Measurements from ENCODE around the gene PPP6R3.
"Not testable (repeated sequence)": the region's sequence is repeated elsewhere in the genome, so short reads cannot be mapped to it uniquely, and the experiment has no call there.

Gene PPP6R3

DNA sequence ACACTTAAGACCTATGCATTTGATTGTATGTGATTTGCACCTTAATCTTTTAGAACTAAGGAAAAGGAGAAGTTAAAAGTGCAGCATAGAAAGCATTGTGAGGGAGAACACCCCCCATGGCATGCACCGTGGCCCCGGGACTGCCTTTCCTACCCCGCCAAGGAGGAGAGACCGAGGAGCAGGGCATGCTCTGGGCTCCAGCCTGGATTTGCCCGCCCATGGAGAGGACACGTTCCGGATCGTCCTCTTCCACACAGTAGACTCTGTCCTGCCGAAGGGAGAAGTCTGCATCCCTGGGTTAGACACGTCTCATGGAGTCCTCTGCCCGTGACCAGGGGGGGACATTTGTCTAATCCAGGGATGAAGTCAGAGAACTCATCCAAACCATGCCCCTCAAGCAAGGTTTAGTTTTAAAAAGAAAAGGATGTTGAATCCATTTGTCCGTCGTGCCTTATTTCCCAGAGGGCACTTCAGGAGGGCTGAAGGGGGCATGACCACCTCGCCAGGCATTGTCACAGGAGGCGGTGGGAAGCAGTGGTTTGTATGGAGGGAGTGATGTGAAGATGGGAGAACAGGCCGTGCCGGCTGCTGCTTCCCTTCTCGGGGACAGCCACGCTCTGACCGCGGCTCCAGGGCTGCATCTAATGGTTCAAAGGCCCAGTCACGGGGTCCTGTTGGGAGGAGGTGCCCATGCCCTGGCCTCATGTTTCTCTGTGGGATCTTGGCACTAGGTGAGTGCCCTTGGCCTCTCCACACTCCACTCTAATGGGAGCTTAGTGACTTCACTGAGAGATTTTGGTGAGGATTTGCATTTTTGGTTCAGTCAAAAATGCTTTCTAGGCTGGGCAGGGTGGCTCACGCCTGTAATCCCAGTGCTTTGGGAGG lies 157.6 kb downstream of the PPP6R3 start:
- DNase-seq, result no peak
- intact Hi-C loops (cut with DNase I), result no loop called here

GRCh38 chr11:68621826-68622225 lies 161.3 kb downstream of the PPP6R3 start:
- intact Hi-C loops (cut with DNase I), result no loop called here
- DNase-seq, result no peak

- intact Hi-C loops (cut with DNase I), result not testable (repeated sequence)
Observed at GRCh38 chr11:68623706-68624105, 163.2 kb downstream of the PPP6R3 start.

GRCh38 chr11:68625069-68625468 lies 164.5 kb downstream of the PPP6R3 start:
- DNase-seq; intact Hi-C loops (cut with DNase I): not testable (repeated sequence)

More at GRCh38 chr11:68623706-68624105, 163.2 kb downstream of the PPP6R3 start:
- DNase-seq, result not testable (repeated sequence)

- DNase-seq; intact Hi-C loops (cut with DNase I): not testable (repeated sequence)
Observed at GRCh38 chr11:68626236-68626635, 165.7 kb downstream of the PPP6R3 start.

DNA sequence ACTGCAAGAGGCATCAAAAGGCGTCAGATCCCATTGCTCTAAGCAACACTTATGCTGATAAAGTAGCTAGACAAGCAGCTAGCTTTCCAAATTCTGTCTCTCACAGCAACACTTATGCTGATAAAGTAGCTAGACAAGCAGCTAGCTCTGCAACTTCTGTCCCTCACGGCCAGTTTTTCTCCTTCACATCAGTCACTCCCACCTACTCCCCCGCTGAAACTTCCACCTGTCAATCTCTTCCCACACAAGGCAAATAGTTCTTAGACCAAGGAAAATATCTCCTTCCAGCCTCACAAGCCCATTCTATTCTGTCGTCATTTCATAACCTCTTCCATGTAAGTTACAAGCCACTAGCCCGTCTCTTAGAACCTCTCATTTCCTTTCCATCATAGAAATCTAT lies 168.3 kb downstream of the PPP6R3 start:
- DNase-seq, result peak in 1 of 42 donors; percentile 8
- intact Hi-C loops (cut with DNase I), result not testable (repeated sequence)

DNA sequence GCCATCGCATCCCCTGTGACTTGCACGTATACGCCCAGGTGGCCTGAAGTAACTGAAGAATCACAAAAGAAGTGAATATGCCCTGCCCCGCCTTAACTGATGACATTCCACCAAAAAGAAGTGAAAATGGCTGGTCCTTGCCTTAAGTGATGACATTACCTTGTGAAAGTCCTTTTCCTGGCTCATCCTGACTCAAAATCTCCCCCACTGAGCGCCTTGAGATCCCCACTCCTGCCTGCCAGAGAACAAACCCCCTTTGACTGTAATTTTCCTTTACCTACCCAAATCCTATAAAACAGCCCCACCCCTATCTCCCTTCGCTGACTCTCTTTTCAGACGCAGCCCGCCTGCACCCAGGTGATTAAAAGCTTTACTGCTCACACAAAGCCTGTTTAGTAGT lies 171.8 kb downstream of the PPP6R3 start:
- intact Hi-C loops (cut with DNase I); DNase-seq: not testable (repeated sequence)

DNA sequence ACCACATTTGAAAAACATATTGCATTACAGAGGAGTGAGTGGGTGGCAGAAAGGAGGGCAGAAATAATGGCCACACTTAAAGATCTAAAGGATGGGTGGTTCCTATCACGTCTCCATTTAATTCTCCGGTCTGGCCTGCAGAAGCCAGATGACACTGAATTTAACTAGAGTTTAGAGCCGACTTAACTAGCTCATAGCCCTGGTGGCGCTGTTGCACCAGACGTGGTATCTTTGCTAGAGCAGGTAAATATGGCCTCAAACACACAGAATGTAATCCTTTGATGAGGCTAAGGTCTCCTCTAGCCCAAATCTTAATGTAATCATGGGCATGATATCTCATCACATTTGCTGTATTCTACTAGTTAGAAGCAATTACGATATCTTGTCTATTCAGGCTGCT lies 172.2 kb downstream of the PPP6R3 start:
- peak in 1 of 42 donors; percentile 13 for DNase-seq
- intact Hi-C loops (cut with DNase I), result no loop called here

DNA sequence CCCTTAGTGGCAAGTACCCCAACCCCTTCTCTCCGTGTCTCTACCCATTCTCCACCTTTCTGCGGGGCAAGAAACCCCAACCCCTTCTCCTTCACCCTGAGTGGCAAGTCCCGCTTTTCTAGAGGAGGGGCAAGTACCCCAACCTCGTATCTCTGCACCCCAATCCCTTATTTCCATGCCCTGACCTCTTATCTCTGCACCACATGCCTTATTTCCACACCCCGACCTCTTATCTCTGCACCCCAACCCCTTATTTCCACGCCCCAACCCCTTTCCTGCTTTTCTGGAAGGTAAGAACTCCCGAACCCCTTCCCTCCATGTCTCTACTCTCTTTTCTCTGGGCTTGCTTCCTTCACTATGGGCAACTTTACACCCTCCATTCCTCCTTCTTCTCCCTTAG lies 174.1 kb downstream of the PPP6R3 start:
- intact Hi-C loops (cut with DNase I); DNase-seq: not testable (repeated sequence)

- intact Hi-C loops (cut with DNase I); DNase-seq: not testable (repeated sequence)
Observed at GRCh38 chr11:68635172-68635571, 174.6 kb downstream of the PPP6R3 start.

DNA sequence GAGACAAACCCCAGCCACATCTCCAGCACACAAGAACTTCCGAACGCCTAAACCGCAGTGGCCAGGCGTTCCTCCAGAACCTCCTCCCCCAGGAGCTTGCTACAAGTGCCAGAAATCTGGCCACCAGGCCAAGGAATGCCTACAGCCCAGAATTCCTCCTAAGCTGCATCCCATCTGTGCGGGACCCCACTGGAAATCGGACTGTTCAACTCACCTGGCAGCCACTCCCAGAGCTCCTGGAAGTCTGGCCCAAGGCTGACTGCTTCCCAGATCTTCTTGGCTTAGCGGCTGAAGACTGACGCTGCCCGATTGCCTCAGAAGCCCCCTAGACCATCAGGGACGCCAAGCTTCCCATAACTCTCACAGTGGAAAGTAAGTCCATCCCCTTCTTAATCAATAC lies 175.3 kb downstream of the PPP6R3 start:
- intact Hi-C loops (cut with DNase I); DNase-seq: not testable (repeated sequence)

- intact Hi-C loops (cut with DNase I); DNase-seq: not testable (repeated sequence)
Observed at GRCh38 chr11:68639322-68639721, 178.8 kb downstream of the PPP6R3 start.

DNA sequence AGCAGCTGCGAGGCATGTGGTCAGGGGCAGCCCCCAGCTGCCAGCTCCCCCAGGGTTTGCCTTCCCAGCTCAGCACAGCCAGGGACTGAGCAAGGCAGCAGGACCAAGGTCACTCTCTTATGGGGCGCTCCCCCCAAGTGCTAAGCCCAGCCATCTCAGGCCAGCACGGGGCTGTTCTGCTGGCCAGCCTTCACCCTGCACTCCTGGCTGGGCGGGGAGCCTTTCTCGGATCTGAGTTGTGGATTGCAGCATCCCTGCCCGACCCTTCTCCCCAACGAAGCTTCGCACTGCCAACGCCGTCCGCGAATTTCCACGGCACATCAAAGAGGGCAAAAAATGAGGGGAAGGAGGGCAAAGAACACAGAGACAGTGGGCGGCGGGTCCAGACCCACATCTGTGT lies 181.3 kb downstream of the PPP6R3 start:
- DNase-seq, result no peak
- intact Hi-C loops (cut with DNase I), result no loop called here

GRCh38 chr11:68643585-68643984 lies 183.0 kb downstream of the PPP6R3 start:
- DNase-seq, result no peak
- intact Hi-C loops (cut with DNase I), result no loop called here

DNA sequence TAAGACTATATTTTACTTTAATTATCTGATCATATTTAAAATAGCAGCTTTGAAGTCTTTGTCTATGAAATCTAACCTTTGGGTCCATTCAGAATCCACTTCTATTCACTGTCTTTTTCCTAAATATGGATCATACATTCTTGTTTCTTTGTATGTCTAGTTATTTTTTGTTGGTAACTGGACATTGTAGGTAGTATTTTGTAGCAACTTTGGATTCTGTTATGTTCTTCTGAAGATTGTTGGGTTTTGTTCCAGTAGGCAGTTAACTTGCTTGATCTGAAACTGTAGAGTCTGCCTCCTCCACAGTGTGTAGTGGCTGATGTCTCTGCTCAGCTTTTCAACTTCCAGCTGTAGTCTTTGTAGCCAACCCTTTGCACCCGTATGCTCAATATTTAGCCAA lies 186.3 kb downstream of the PPP6R3 start:
- intact Hi-C loops (cut with DNase I), result no loop called here
- DNase-seq, result no peak

DNA sequence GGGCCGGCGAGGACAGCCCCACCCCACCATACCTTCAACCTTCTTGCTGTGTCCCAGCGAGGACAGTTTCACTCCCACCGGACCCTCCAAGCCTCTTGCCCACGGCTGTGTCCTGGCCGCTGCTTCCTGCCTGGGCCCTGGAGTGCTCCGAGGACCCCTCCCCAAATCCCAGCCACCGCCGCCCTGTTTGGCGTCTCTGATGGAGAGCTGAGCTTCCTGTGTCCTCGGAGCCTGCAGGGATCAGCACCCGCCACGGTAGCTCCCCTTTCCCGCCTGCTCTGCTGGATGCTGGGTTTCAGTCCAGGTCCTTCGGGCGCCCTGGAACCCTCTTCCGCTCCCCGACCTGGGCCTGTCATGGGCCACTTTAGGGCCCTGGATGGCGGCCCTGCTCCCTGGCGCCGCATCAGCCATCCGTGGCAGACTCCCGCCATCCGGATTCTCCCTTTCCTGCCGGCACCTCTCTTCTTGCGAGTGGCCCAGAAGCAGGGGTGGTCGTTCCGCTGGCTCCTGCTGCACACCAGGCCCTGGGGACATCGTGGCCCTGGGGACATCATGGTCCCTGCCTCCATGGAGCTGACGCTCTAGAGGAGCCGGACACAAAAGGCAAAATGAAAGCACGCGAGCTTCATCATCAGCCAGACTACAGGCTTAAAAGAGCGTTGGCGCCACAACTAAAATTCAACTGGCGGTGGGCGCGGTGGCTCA lies 189.5 kb downstream of the PPP6R3 start:
- intact Hi-C loops (cut with DNase I), result no loop called here
- no peak for DNase-seq

DNA sequence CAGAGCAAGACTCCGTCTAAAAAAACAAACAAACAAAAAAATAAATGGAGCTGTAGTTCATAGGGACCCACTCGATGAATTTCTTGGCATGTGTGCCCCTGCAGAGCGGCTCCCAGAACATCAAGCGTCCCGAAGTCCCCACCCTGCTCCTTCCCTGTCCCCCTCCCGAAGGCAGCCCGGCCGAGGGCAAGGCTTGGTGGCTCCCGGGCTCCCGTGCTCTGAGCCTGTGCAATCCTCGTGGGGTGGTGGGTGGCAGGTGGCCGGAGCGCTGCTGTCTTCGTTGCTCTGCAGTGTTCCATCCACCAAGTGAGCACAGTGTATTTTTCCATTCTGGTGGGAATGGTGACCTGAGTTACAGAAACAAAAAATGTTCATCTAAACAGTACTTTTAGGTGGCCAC lies 190.2 kb downstream of the PPP6R3 start:
- DNase-seq, result no peak
- intact Hi-C loops (cut with DNase I), result no loop called here

DNA sequence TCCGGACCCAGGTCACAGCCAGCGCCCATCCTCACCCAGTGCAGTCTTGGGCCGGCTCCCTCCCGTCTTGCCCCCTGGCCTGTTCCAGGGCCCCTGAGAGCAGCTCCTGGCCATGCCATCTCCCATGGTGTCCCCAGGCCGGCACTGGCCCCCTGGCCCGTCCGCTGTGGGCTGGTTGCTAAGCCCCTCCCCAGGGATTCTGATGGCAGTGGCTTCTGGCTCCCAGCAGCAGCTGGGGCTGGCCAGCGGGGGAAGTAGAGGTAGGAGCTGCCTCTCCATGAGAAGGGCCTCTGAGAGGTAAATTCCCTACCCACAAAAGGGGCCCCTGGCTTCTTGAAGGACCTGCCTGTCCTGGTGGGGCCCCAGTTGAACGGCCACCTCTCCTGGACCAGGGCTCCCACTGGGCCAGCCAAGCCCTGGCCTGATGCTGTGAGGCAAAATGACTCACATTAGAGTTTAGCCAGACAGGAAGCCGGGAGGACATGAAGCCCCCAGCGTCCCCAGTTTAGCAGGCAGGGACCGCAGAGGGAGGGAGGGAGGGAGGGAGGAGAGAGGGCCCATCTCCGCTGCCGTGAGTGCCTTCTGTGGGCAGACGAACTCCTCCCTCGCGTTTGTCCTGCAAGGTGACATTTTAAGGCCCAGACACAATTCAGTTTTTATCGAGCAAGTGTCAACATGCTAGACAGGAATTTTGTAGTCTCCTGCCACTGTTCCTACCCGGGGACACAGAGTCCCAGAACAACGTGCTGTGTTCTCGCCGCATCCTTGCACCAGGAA lies 190.8 kb downstream of the PPP6R3 start:
- intact Hi-C loops (cut with DNase I), result no loop called here
- no peak for DNase-seq

DNA sequence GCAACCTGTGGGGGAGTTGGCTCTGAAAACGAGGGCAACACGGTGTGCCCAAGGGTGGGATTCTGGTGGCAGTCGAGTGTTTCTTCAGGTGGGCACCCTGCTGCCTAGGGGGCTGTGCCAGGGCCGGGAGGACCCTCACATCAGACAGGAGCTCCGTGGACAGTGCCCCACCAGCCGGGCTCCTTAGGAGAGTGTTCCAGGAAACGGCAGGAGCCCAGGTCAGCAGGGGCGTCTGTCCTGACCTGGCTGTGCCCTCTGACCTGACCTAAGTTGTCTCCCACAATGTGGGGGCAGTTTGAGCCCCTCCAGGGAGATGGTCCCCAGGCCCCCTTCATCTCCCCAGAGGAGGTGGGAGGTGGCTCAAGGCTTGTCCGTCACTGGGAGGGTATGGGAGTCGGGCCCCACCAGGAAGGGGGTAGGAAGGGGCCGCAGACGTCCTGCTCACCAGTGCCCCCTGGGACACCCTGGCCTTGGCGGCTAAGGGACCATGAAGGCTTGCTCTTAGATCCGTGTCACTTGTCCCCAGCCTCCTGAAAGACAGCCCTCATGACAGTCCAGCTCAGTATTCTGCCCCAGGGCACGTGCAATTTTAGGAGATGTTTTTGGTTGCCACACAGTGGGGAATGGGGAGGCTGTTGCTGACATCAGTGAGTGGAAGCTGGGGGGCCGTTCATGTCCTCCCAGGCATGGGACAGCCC lies 191.6 kb downstream of the PPP6R3 start:
- no peak for DNase-seq
- intact Hi-C loops (cut with DNase I), result no loop called here

Measured in head of caudate nucleus (tissue), 42 donors.